SK-N-DZ (cell line): ENCODE results near the gene NFKB2.

Source experiments
- DNase-seq: peaks from one replicate; pipeline ENCODE4 v3.0.0-alpha.2; 2015; ENCODE audit warnings: low spot score

The NFKB2 gene

GRCh38 chr10:102408728-102409603 is 13.5 kb downstream of the NFKB2 start:
- peak; percentile 73 for DNase-seq

- no peak for DNase-seq
These were observed 14.3 kb downstream of the NFKB2 start for GRCh38 chr10:102409604-102410428.

- DNase-seq = peak; percentile 61
These were observed 15.0 kb downstream of the NFKB2 start for GRCh38 chr10:102410429-102411073.

- DNase-seq = no peak
These were observed 16.1 kb downstream of the NFKB2 start for GRCh38 chr10:102411341-102412255.

GRCh38 chr10:102412293-102412692 is 16.8 kb downstream of the NFKB2 start:
- no peak for DNase-seq

- peak; percentile 87 for DNase-seq
These were observed 17.7 kb downstream of the NFKB2 start for GRCh38 chr10:102413053-102413705.

- no peak for DNase-seq
These were observed 18.5 kb downstream of the NFKB2 start for GRCh38 chr10:102413806-102414561.

- DNase-seq = no peak
These were observed 19.2 kb downstream of the NFKB2 start for GRCh38 chr10:102414749-102415148.

- no peak for DNase-seq
These were observed 20.8 kb downstream of the NFKB2 start for GRCh38 chr10:102416283-102416682.

- DNase-seq = no peak
These were observed 21.2 kb downstream of the NFKB2 start for GRCh38 chr10:102416695-102417094.

GRCh38 chr10:102418622-102419268 is 23.2 kb downstream of the NFKB2 start, which contains the start of gene PSD:
Gene PSD, minus strand, starts transcription at chr10:102418785. Its CDS starts 1,747 bp downstream, at chr10:102417038.
- DNase-seq = peak; percentile 81

- peak; percentile 89 for DNase-seq
These were observed 24.0 kb downstream of the NFKB2 start for GRCh38 chr10:102419269-102420180.

GRCh38 chr10:102420181-102420713 is 24.7 kb downstream of the NFKB2 start:
- DNase-seq = no peak

- DNase-seq = peak; percentile 98
These were observed 25.4 kb downstream of the NFKB2 start, which contains the start of gene FBXL15 for GRCh38 chr10:102420714-102421506. Gene FBXL15, plus strand, starts transcription at chr10:102420836. Its CDS starts 294 bp downstream, at chr10:102421130.

- DNase-seq = no peak
These were observed 25.9 kb downstream of the NFKB2 start for GRCh38 chr10:102421507-102421756.

- DNase-seq = no peak
These were observed 26.4 kb downstream of the NFKB2 start for GRCh38 chr10:102421757-102422512.
